HG03571 (cell line): ENCODE measurements around the gene UBXN10.
"Not testable (repeated sequence)": the region's sequence is repeated elsewhere in the genome, so short reads cannot be mapped to it uniquely, and the experiment has no call there.

Experiments
- ATAC-seq: cut with Tn5 transposase; IDR thresholded peaks from one replicate; pipeline ENCODE4 v1.9.1; 2021; ENCODE audit not compliant: unreplicated experiment

Gene UBXN10

GRCh38 chr1:20199403-20199802 lies 13.5 kb downstream of the UBXN10 start:
- ATAC-seq = no peak

GRCh38 chr1:20199840-20200239 lies 13.9 kb downstream of the UBXN10 start:
- ATAC-seq = no peak

- no peak for ATAC-seq
Measured at GRCh38 chr1:20200966-20201365, 15.1 kb downstream of the UBXN10 start.

- ATAC-seq = no peak
Measured at GRCh38 chr1:20202166-20202565, 16.3 kb downstream of the UBXN10 start.

- no peak for ATAC-seq
Measured at GRCh38 chr1:20207546-20207945, 21.6 kb downstream of the UBXN10 start.

- ATAC-seq = no peak
Measured at GRCh38 chr1:20209471-20209870, 23.6 kb downstream of the UBXN10 start.

- ATAC-seq = no peak
Measured at GRCh38 chr1:20210736-20211460, 25.0 kb downstream of the UBXN10 start.

- no peak for ATAC-seq
Measured at GRCh38 chr1:20211511-20211931, 25.6 kb downstream of the UBXN10 start.

GRCh38 chr1:20212085-20212684 lies 26.3 kb downstream of the UBXN10 start:
- ATAC-seq = no peak

- no peak for ATAC-seq
Measured at GRCh38 chr1:20212685-20213331, 26.9 kb downstream of the UBXN10 start.

- no peak for ATAC-seq
Measured at GRCh38 chr1:20215716-20216115, 29.8 kb downstream of the UBXN10 start.

GRCh38 chr1:20216574-20216973 lies 30.7 kb downstream of the UBXN10 start:
- ATAC-seq = no peak

GRCh38 chr1:20219053-20219452 lies 33.2 kb downstream of the UBXN10 start:
- not testable (repeated sequence) for ATAC-seq

- no peak for ATAC-seq
Measured at GRCh38 chr1:20220036-20220435, 34.1 kb downstream of the UBXN10 start.

- ATAC-seq = no peak
Measured at GRCh38 chr1:20223106-20223505, 37.2 kb downstream of the UBXN10 start.

GRCh38 chr1:20223551-20224419 lies 37.9 kb downstream of the UBXN10 start:
- ATAC-seq = no peak

- ATAC-seq = no peak
Measured at GRCh38 chr1:20224546-20224945, 38.6 kb downstream of the UBXN10 start.

GRCh38 chr1:20227704-20228103 lies 41.8 kb downstream of the UBXN10 start:
- ATAC-seq = no peak

GRCh38 chr1:20228314-20228825 lies 42.5 kb downstream of the UBXN10 start:
- no peak for ATAC-seq

- no peak for ATAC-seq
Measured at GRCh38 chr1:20229171-20229570, 43.3 kb downstream of the UBXN10 start.

- not testable (repeated sequence) for ATAC-seq
Measured at GRCh38 chr1:20232564-20232963, 46.7 kb downstream of the UBXN10 start.
